GM21528 (cell line): ENCODE measurements around the gene ZFYVE19.
"Not testable (repeated sequence)": the region's sequence is repeated elsewhere in the genome, so short reads cannot be mapped to it uniquely, and the experiment has no call there.

ENCODE experiments used
- ATAC-seq: cut with Tn5 transposase; IDR thresholded peaks from one replicate; pipeline ENCODE4 v1.9.1; 2021; ENCODE audit warnings: mild to moderate bottlenecking, moderate library complexity; ENCODE audit not compliant: unreplicated experiment, low FRiP score

Gene ZFYVE19

DNA sequence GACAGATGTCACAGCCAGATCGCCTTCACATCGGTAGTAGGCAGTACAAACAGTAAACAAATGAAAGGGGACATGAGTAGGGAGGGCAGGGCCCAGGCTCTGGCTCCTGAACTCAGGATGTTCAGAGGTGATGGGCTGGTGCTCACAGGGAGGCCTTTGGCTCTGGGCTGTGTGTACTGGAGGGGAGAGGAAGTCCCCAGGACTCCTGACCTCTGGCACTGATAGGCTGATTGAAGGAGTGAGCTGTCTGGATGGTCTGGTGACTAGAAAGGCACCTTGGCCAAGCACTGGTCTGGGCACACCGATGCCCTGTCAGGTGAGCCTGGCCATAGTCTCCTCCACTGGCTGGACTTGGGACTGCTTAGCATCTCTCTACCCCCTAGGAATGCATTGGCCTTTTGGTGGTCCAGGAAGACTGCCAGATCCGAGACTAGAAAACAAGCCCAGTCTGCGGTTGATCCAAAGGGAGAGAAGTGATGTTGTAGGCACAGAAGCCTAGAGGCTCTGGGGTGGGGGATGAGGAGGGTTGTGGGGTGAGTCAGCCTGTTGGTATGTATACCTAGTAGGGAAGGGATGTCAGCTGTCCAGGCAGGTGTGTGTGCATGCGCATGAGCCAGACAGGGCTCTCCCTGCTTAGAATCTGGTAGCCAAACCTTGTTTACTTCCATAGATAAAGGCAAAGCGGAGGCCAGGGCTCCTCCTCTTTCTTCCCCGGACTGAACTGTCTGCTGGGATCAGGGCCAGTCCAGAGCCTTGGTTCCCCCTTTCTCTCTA lies 38.8 kb downstream of the ZFYVE19 start:
- ATAC-seq = no peak

DNA sequence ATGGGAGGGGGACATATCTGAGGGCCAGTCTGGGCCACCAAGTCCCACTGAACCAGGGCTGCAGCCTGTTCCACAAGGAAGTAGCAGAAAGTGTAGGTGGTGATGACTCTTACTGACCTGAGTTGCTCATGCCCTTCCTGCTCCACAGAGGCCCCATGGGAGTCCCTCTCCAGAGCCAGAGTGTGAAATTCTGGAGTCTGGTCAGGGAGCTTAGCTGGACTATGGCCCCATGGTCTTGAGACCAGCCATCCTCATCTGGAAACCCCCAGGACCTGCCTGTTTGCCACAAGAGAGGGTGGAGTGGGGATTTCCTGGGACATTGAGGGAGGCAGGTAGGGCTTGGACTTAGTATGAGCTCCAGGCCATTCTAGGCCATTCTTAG lies 39.9 kb downstream of the ZFYVE19 start:
- ATAC-seq = no peak

DNA sequence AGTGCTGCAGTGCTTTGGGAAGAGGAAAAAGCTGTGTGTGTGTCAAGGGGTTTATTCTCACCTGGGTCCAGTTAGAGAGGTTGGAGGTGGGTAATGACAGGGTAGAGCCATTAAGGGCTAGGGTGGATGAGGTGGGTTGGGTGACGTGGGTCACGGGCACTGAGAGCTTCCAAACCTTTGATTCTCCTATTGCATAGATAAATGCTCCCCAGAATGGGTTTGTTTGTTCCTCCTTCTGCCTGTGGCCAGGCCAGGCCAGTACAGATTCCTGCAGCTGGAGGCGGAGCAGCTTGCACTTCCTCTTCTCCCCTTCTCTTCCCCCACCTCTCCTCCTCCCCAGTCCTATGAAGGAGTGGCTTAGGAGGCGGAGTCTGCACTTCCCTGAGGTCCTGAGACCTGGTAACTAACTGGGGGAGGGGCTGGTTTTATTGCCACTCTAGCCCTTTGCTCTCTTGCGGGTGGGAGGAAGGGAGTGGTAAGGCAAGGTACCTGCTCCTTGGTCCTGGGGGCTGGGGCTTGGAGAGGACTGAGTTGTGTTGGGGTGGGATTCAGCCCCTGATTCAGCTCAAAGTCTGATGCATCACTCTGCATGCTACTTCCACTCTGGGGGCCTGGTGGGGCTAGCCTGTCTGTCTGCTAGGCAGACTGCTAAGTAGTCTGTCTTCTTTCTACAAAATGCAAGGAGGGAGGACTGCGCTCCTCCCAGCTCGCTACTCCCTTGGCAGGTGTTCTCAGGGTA lies 40.5 kb downstream of the ZFYVE19 start:
- no peak for ATAC-seq

DNA sequence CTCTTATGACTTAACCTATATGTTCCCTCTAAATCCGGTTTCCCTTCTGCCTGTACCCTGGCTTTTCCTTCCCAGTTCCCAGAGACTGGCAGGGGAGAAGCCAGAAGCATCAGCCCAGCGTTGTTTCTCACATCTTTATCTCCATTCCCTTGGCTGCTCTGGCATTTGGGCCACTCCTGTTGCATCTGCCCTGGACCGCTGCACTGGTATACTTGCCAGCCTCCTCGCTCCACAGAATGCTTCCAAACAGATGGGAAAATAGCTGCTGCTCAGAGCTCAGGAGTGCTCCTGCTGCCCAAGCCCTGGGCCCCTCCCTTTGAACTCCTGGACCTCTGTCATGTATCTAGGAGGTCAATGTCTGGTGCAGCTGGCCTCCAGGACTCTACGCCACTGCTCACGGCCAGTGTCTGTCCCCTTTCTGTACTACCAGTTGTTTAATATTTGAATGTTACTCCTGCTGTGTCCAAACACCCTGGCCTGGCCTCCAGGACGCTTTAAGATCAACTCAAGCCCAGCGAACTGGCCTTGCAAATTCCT lies 43.8 kb downstream of the ZFYVE19 start:
- no peak for ATAC-seq

DNA sequence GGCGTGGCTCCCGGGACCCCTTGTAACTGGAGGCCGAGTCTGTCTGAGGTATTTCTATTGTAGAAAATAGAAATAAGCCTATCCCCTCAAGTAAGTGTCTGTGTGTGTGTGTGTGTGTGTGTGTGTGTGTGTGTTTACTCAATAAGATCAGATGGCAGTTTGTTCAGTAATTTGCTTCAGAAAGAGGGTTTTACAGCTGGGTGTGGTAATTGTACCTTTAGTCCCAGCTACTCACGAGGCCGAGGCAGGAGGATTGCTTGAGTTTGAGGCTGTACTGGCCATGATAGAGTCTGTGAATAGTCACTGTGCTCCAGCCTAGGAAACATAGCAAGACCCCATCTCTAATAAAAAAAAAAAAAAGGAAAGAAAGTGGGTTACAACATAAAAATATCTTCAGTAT lies 45.6 kb downstream of the ZFYVE19 start:
- no peak for ATAC-seq

DNA sequence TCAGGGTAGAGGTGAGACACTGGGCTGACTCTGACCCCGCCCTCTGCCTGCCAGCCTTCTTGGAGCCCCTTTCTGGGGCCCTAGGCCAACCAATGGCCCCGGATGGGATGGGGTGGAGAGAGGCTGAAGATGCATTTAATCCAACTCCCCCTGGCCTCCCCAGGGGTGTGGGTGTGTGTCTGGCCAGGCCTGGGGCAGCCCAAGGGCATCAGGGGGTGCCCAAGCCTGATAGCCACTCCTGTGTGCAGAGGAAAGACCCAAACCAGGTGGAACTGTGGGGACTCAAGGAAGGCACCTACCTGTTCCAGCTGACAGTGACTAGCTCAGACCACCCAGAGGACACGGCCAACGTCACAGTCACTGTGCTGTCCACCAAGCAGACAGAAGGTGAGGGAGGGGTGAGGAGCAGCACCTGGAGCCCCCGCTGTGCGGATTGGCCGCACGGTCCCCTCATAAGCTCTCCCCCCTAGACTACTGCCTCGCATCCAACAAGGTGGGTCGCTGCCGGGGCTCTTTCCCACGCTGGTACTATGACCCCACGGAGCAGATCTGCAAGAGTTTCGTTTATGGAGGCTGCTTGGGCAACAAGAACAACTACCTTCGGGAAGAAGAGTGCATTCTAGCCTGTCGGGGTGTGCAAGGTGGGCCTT lies 46.5 kb downstream of the ZFYVE19 start:
- no peak for ATAC-seq

DNA sequence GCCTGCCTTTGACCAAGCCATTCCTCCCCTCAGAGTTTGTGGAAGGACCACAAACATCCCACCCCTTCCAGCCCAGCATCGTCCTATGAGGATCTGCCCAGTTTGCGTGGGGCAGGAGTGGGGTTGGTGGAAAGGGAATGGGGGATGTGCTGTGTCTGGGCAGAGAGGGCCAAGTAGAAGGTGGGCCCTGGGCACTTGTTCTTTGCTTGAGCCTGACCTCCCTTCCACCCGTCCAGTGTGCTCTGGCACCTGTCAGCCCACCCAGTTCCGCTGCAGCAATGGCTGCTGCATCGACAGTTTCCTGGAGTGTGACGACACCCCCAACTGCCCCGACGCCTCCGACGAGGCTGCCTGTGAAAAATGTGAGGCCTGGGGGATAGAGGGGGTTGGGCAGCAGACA lies 47.3 kb downstream of the ZFYVE19 start:
- no peak for ATAC-seq

DNA sequence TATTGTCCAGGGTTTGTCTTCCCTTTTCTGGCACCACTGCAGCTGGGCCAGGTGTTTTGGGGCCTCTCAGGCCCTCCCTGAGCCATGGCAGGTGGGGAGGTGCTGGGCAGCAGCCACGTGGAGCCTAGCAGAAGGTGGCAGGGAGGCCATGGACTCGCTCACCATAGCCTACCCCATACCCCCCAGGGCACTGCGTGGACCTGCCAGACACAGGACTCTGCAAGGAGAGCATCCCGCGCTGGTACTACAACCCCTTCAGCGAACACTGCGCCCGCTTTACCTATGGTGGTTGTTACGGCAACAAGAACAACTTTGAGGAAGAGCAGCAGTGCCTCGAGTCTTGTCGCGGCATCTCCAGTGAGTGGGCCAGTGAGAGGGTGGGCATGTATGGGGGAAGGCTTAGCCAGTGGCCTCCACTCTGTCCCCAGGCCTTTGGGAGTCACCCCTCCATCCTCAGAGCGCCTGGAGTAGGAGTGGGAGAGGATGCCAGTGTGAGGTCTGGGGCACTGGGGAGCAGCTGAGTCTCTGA lies 48.9 kb downstream of the ZFYVE19 start:
- ATAC-seq = no peak

DNA sequence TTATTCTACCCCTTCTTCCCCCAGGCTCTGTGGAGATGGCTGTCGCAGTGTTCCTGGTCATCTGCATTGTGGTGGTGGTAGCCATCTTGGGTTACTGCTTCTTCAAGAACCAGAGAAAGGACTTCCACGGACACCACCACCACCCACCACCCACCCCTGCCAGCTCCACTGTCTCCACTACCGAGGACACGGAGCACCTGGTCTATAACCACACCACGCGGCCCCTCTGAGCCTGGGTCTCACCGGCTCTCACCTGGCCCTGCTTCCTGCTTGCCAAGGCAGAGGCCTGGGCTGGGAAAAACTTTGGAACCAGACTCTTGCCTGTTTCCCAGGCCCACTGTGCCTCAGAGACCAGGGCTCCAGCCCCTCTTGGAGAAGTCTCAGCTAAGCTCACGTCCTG lies 49.9 kb downstream of the ZFYVE19 start:
- ATAC-seq = no peak

DNA sequence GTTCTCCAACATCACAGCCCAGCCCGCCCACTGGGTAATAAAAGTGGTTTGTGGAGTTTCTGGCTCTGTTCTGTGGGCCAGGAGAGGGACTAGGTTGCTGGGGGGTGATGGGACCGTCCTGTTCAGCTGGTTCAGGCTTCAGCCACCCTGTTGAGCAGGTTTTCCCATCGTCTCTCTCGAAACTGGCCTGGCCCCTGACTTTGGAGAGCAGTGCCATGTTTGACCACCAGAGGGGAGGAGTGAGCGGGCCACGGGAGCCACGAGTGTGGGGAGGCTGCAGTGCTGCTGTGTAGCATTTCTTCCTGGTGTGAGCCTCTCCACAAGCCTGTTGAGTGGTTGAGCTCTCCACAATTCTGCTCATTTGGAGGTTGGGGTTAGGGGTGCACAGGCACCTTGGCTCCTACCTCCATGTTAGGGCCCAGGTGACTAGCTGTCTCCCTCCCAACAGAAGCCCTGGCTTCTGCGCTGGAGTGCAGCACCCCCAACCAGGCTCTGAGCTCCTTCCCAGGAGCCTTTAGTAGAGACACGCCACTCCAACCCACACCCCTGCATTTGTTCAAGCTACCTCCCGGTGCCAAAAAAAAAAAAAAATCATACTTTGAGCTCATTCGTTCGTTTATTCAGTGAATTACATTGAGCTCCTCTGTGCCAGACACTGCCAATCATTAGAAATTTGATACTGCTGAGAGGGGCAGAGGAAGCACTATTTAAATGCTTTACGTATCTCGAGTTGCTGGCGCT lies 50.9 kb downstream of the ZFYVE19 start:
- peak; percentile 55 for ATAC-seq

DNA sequence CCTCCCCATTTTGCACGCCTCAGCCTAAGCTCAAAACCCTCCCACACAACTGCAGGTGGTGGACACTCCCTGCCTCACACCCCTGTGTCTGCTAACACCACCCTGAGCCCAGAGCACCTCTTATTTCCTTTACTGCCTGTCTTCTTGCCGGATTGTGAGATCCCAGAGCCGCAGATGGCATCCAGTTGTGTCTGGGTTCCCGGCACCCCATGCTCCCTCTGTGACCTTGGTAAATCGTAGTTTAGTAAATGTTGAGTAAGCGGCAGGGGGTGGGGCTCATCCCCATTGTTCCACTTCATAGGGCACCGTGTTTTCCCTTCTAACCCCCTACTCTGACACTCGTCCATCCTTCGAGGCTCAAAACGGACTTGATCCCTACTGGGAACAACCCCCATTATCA lies 51.8 kb downstream of the ZFYVE19 start:
- no peak for ATAC-seq

DNA sequence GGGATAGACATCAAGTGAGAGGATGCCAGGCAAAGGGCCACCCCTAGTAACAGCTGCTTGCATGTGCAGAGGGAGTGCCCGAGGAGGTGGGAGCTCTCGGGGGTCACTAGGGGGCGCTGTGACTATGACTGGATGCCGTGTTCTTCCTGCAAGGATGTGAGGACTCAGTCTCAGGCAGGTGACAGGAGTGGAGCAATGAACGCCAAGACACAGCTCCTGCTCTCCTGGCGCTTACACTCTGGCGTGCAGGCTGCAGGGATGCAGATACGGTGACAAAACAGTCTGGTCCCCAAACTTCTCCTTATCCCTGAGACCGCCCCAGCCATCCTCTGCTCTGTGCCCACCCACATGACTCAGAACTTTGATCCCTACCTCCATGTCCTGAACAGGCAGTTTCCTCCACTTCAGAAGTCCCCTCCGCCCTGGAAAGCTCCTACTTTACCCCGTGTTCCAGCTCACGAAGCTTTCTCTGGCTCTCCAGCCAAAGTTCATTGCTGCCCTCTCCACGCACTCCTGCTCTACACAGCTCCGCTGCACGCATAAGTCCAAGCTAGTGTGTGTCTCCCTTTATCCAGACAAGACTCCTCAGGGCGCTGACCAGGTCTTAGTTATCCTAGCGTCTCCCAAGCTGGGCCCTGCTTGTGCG lies 52.4 kb downstream of the ZFYVE19 start:
- ATAC-seq = peak; percentile 75

DNA sequence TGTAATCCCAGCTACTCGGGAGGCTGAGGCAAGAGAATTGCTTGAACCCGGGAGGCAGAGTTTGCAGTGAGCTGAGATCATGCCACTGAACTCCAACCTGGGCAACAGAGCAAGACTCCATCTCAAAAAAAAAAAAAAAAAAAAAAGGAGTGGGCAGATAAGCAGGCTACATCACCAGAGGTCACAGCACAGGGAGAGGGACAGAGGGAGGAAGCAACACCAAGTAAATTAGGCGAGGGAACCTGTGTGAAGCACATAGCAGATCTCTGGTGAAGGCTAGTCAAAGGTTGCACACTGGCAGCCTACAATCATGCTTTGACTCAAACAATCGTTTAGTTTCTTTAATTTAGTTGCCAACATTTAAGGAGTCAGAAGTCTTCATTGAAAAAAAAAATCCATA lies 54.3 kb downstream of the ZFYVE19 start:
- not testable (repeated sequence) for ATAC-seq

DNA sequence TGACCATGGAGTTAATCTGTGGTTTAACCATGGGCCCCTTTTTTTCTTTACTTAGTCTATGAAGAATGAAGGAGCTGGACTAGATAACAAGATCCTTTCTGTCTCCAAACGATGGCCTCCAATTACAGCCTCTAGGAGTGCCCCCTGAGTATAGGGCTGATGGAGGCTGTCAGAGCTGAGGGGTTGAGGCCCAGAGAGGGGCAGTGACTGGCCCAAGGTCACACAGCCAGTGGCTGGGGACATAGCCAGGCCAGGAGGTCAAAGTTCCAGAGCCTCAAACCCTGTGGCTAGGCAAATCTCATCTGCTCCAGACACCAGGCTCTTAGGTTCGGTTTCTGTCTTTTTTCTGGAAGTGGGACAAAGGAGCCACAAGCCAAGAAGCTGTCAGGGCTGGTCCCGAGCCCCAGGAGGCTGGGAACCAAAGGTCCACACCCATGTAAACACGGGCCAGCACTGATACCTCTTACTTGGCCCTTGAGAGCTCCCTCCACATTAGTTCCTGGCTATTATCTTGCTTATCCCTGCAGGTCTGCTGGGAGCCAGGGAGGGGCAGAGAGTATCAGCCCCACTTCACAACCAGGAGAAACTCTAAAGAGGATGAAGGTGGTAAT lies 56.9 kb downstream of the ZFYVE19 start:
- no peak for ATAC-seq
